Adrenal gland (tissue), 5 donors: ENCODE results near the gene NCKAP5.

ENCODE experiments used
- CTCF ChIP-seq, 6 experiments: fragments of 450-650 bp in 4 of 6; fragments of 200-600 bp in 2 of 6; sonication (generic) in 1 of 6; IDR thresholded peaks; 1 replicate in 5 of 6; 2 replicates in 1 of 6; pipeline versions ENCODE4 v1.5.1 to v1.8.0; 2016 to 2021; ENCODE audit warnings: antibody characterized with exemption in 6 of 6, mild to moderate bottlenecking in 2 of 6, moderate library complexity in 1 of 6
- POLR2A ChIP-seq, 2 donors: fragments of 450-650 bp; IDR thresholded peaks; one replicate each; pipeline ENCODE4 v1.6.1; 2017; ENCODE audit warnings: antibody characterized with exemption in 2 of 2, mild to moderate bottlenecking in 2 of 2, moderate library complexity in 1 of 2
- donor health status: DM: no; HTN: no; CAD: no.

- no peak for TF ChIP-seq CTCF (IDR thresholded peaks at IDR 0.05)
- TF ChIP-seq POLR2A (IDR thresholded peaks at IDR 0.05): no peak
Observed at GRCh38 chr2:133521146-133521745, 47.0 kb downstream of the NCKAP5 start.
